ENCODE measurements around the gene ZFY. TPM values are rescaled to one million over a fixed set of nuclear protein-coding genes. Genes with fewer than 3 reads are reported as not detected.

Gene ZFY
- total RNA-seq, 5 donors from 2014 or later (not counting 1 experiment from before 2014, with no cell fraction given), result 0.06 to 27.4 (median 24.9) TPM; not detected in 1

DNA sequence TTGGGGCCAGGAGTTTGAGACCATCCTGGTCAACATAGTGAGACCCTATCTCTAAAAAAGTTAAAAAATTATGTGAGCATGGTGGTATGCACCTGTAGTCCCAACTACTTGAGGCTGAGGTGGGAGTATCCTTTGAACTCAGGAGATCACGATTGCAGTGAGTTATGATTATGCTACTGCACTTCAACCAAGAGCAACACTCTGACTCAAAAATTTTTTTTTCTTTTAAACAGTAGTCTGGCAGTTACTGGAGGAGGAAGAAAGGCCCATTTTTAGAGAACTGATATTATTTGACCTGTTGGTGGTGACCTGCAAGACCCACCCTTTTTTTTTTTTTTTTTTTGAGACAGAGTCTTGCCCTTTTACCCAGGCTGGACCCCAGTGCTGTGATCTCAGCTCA lies 29.6 kb downstream of the ZFY start:
- Mint-ChIP-seq H3K4me1 (peaks cover 0 to 29% (median 0%) of the 10 kb centered on the region in 3 donors), H3K9me3 (no peaks in the 10 kb centered on the region), H3K27ac (no peak overlapping the region), H3K4me3 (no peak overlapping the region), H3K27me3 (no peaks in the 10 kb centered on the region), H3K36me3 (peaks cover 19% of the 10 kb centered on the region)
- peaks cover 0 to 4% of the 10 kb centered on the region in 2 donors for H3K36me3 ChIP-seq (ENCODE audit: control insufficient read depth in 2 of 2, extremely low read depth in 1 of 2, insufficient read depth in 1 of 2, low read length in 1 of 2)
- ATAC-seq (replicated peaks in 1 of 4) (no peak), DNase-seq (no peak)
- H3K4me1 ChIP-seq (ENCODE audit: control insufficient read depth in 1 of 2, extremely low read depth in 1 of 2, insufficient read depth in 2 of 2, low read length in 2 of 2), result no peaks in the 10 kb centered on the region
- no CpG with 5 or more reads among the region's 1 CpG for WGBS (ENCODE audit: insufficient coverage)
- no peak overlapping the region for H3K4me3 ChIP-seq (ENCODE audit: control insufficient read depth in 1 of 2, extremely low read depth in 1 of 2, low read length in 1 of 2)
- H3K27me3 ChIP-seq (replicated peaks in 1 of 2; ENCODE audit: control insufficient read depth in 2 of 2, extremely low read depth in 1 of 2, insufficient read depth in 2 of 2, low read length in 1 of 2), result no peaks in the 10 kb centered on the region
- POLR2A ChIA-PET, result no interaction called here
- CTCF ChIA-PET, result no interaction called here
- H3K27ac ChIP-seq (ENCODE audit: low read length), result no peak overlapping the region
- no peaks in the 10 kb centered on the region for H3K9me3 ChIP-seq

DNA sequence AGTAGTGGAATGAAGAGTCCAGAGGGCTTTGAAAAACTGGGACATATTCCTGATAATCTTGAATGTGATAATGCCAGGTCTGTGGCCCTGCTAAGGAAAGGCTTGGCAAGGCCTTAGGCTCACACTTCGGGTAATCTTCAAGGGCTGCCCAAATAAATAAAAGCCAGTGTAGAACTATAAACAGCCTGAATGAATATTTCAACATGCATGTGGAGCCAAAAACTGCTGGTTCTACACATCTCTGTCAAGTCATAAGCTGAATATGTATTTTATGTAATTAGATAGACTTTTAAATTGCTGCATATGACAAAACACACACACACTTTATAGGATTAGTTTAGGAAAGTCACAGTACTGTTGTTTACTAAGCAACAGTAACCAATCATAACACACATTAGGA lies 30.4 kb downstream of the ZFY start:
- H3K27ac Mint-ChIP-seq, result no peak overlapping the region
- no CpG with 5 or more reads among the region's 1 CpG for WGBS (ENCODE audit: insufficient coverage)
- H3K9me3 Mint-ChIP-seq, result no peaks in the 10 kb centered on the region
- CTCF ChIA-PET, result no interaction called here
- no peak overlapping the region for H3K27ac ChIP-seq (ENCODE audit: low read length)
- H3K27me3 Mint-ChIP-seq, result no peaks in the 10 kb centered on the region
- DNase-seq, result no peak
- POLR2A ChIA-PET, result no interaction called here
- H3K9me3 ChIP-seq, result no peaks in the 10 kb centered on the region
- no peak overlapping the region for H3K4me3 Mint-ChIP-seq
- H3K27me3 ChIP-seq (replicated peaks in 1 of 2; ENCODE audit: control insufficient read depth in 2 of 2, extremely low read depth in 1 of 2, insufficient read depth in 2 of 2, low read length in 1 of 2), result no peaks in the 10 kb centered on the region
- H3K36me3 ChIP-seq (ENCODE audit: control insufficient read depth in 2 of 2, extremely low read depth in 1 of 2, insufficient read depth in 1 of 2, low read length in 1 of 2), result peaks cover 0 to 4% of the 10 kb centered on the region in 2 donors
- H3K4me1 Mint-ChIP-seq, result peaks cover 0 to 30% (median 0%) of the 10 kb centered on the region in 3 donors
- ATAC-seq (replicated peaks in 1 of 4), result no peak
- H3K4me3 ChIP-seq (ENCODE audit: control insufficient read depth in 1 of 2, extremely low read depth in 1 of 2, low read length in 1 of 2), result no peak overlapping the region
- H3K4me1 ChIP-seq (ENCODE audit: control insufficient read depth in 1 of 2, extremely low read depth in 1 of 2, insufficient read depth in 2 of 2, low read length in 2 of 2), result no peaks in the 10 kb centered on the region
- H3K36me3 Mint-ChIP-seq, result peaks cover 19% of the 10 kb centered on the region

DNA sequence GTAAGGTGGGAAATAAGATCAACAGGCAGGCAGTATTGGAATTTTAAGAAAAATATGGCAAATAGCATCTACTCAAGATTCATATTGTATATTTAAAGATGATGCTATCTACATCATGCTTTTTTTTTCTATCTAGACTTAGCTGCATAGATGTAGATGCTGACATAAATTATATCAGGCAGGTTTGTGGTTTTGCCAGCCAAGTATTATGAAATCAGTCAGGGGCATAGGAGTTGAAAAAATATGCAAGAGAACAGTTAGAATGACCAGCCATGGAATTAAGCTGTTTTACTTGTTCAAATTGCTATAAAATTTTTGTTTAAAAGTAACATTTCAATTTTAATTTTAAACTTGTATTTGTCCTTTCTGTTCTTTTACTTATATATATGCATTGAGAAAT lies 34.4 kb downstream of the ZFY start:
- Histone ChIP-seq H3K36me3 (ENCODE audit: control insufficient read depth in 2 of 2, extremely low read depth in 1 of 2, insufficient read depth in 1 of 2, low read length in 1 of 2) (no peaks in the 10 kb centered on the region), H3K4me1 (ENCODE audit: control insufficient read depth in 1 of 2, extremely low read depth in 1 of 2, insufficient read depth in 2 of 2, low read length in 2 of 2) (no peaks in the 10 kb centered on the region), H3K4me3 (ENCODE audit: control insufficient read depth in 1 of 2, extremely low read depth in 1 of 2, low read length in 1 of 2) (no peak overlapping the region), H3K9me3 (no peaks in the 10 kb centered on the region), H3K27ac (ENCODE audit: low read length) (no peak overlapping the region), H3K27me3 (replicated peaks in 1 of 2; ENCODE audit: control insufficient read depth in 2 of 2, extremely low read depth in 1 of 2, insufficient read depth in 2 of 2, low read length in 1 of 2) (no peaks in the 10 kb centered on the region)
- Mint-ChIP-seq H3K4me1 (peaks cover 0 to 41% (median 0%) of the 10 kb centered on the region in 3 donors), H3K27me3 (no peaks in the 10 kb centered on the region), H3K36me3 (peaks cover 13% of the 10 kb centered on the region), H3K9me3 (no peaks in the 10 kb centered on the region), H3K4me3 (no peak overlapping the region), H3K27ac (peak overlapping the region in 1 of 2 donors; percentile 56)
- CTCF ChIA-PET, result no interaction called here
- ATAC-seq (replicated peaks in 1 of 4) (no peak), DNase-seq (no peak)
- POLR2A ChIA-PET, result interaction anchor here in 1 of 2 donors (0.7 kb wide), 1 partner anchor 40 kb away, joined by 3 read pairs; no protein-coding TSS in a partner anchor

DNA sequence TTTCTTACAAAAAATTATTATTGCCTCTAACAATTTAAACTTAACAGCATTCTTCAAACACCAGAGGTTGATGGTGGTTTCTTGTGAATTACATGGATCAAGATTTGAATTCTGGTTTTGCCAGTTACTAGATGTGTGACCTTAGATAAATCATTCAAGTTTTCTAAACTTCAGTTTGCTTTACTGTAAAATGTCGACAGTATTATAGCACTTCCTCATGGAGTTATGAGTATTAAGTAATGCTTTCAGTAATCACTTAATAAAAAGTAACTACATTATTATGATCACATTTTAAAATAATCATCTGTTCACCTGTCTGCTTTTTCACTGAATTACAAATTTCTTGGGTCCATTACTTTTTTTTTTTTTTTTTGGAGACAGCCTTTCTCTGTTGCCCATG lies 37.5 kb downstream of the ZFY start:
- no peak for ATAC-seq (replicated peaks in 1 of 4)
- POLR2A ChIA-PET, result no interaction called here
- Mint-ChIP-seq H3K9me3 (no peaks in the 10 kb centered on the region), H3K4me1 (peaks cover 0 to 35% (median 0%) of the 10 kb centered on the region in 3 donors), H3K27me3 (no peaks in the 10 kb centered on the region), H3K4me3 (no peak overlapping the region), H3K27ac (no peak overlapping the region), H3K36me3 (peaks cover 18% of the 10 kb centered on the region)
- H3K4me1 ChIP-seq (ENCODE audit: control insufficient read depth in 1 of 2, extremely low read depth in 1 of 2, insufficient read depth in 2 of 2, low read length in 2 of 2), result no peaks in the 10 kb centered on the region
- H3K9me3 ChIP-seq, result no peaks in the 10 kb centered on the region
- CTCF ChIA-PET, result no interaction called here
- no peak overlapping the region for H3K27ac ChIP-seq (ENCODE audit: low read length)
- H3K36me3 ChIP-seq (ENCODE audit: control insufficient read depth in 2 of 2, extremely low read depth in 1 of 2, insufficient read depth in 1 of 2, low read length in 1 of 2), result peaks cover 0 to 10% of the 10 kb centered on the region in 2 donors
- H3K4me3 ChIP-seq (ENCODE audit: control insufficient read depth in 1 of 2, extremely low read depth in 1 of 2, low read length in 1 of 2), result no peak overlapping the region
- no peaks in the 10 kb centered on the region for H3K27me3 ChIP-seq (replicated peaks in 1 of 2; ENCODE audit: control insufficient read depth in 2 of 2, extremely low read depth in 1 of 2, insufficient read depth in 2 of 2, low read length in 1 of 2)
- DNase-seq, result no peak
- WGBS (ENCODE audit: insufficient coverage), result no CpG with 5 or more reads among the region's 1 CpG

DNA sequence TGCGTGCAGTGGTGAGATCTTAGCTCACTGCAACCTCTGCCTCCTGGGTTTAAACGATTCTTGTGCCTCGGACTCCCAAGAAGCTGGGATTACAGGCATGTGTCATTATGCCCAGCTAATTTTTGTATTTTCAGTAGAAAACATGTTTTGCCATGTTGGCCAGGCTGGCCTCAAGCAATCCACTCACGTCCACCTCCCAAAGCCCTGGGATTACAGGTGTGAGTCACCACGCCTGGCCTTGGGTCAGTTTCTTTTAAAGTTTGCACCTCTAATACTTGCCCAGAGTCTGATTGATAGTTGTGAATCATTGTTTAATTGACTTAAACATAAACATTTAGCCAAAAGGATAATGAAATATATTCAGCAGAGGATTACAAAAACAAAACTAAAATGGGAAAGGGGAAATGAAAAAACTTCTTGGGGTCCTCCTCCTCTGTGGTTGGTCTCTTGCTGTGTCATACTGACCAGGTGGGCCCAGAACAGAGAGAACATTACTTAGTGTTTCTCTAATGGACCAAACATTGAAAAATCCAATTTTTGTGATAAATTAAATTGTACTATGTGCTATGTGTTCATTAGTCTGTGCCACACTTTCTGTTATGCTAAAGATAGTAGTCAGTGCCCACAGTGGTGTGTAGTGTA lies 38.0 kb downstream of the ZFY start:
- Mint-ChIP-seq H3K4me1 (peaks cover 0 to 34% (median 0%) of the 10 kb centered on the region in 3 donors), H3K27ac (no peak overlapping the region), H3K36me3 (peaks cover 18% of the 10 kb centered on the region), H3K9me3 (no peaks in the 10 kb centered on the region), H3K27me3 (no peaks in the 10 kb centered on the region), H3K4me3 (no peak overlapping the region)
- WGBS (ENCODE audit: insufficient coverage), result no CpG with 5 or more reads among the region's 5 CpGs
- CTCF ChIA-PET, result no interaction called here
- POLR2A ChIA-PET, result no interaction called here
- ATAC-seq (replicated peaks in 1 of 4) (no peak), DNase-seq (no peak)
- H3K9me3 ChIP-seq, result no peaks in the 10 kb centered on the region
- H3K27ac ChIP-seq (ENCODE audit: low read length), result no peak overlapping the region
- no peaks in the 10 kb centered on the region for H3K27me3 ChIP-seq (replicated peaks in 1 of 2; ENCODE audit: control insufficient read depth in 2 of 2, extremely low read depth in 1 of 2, insufficient read depth in 2 of 2, low read length in 1 of 2)
- no peaks in the 10 kb centered on the region for H3K4me1 ChIP-seq (ENCODE audit: control insufficient read depth in 1 of 2, extremely low read depth in 1 of 2, insufficient read depth in 2 of 2, low read length in 2 of 2)
- H3K36me3 ChIP-seq (ENCODE audit: control insufficient read depth in 2 of 2, extremely low read depth in 1 of 2, insufficient read depth in 1 of 2, low read length in 1 of 2), result peaks cover 0 to 15% of the 10 kb centered on the region in 2 donors
- H3K4me3 ChIP-seq (ENCODE audit: control insufficient read depth in 1 of 2, extremely low read depth in 1 of 2, low read length in 1 of 2), result no peak overlapping the region

DNA sequence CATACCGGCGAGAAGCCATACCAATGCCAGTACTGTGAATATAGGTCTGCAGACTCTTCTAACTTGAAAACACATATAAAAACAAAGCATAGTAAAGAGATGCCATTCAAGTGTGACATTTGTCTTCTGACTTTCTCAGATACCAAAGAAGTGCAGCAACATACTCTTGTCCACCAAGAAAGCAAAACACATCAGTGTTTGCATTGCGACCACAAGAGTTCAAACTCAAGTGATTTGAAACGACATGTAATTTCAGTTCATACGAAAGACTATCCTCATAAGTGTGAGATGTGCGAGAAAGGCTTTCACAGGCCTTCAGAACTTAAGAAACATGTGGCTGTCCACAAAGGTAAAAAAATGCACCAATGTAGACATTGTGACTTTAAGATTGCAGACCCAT lies 44.1 kb downstream of the ZFY start:
- Histone ChIP-seq H3K9me3 (no peaks in the 10 kb centered on the region), H3K4me3 (ENCODE audit: control insufficient read depth in 1 of 2, extremely low read depth in 1 of 2, low read length in 1 of 2) (no peak overlapping the region), H3K27ac (ENCODE audit: low read length) (no peak overlapping the region), H3K36me3 (ENCODE audit: control insufficient read depth in 2 of 2, extremely low read depth in 1 of 2, insufficient read depth in 1 of 2, low read length in 1 of 2) (peaks cover 0 to 26% of the 10 kb centered on the region in 2 donors), H3K27me3 (replicated peaks in 1 of 2; ENCODE audit: control insufficient read depth in 2 of 2, extremely low read depth in 1 of 2, insufficient read depth in 2 of 2, low read length in 1 of 2) (no peaks in the 10 kb centered on the region), H3K4me1 (ENCODE audit: control insufficient read depth in 1 of 2, extremely low read depth in 1 of 2, insufficient read depth in 2 of 2, low read length in 2 of 2) (no peaks in the 10 kb centered on the region)
- Mint-ChIP-seq H3K4me1 (no peaks in the 10 kb centered on the region), H3K36me3 (peaks cover 26% of the 10 kb centered on the region), H3K27me3 (no peaks in the 10 kb centered on the region), H3K9me3 (no peaks in the 10 kb centered on the region), H3K27ac (no peak overlapping the region), H3K4me3 (no peak overlapping the region)
- ChIA-PET POLR2A (no interaction called here), CTCF (no interaction called here)
- DNase-seq (no peak), ATAC-seq (replicated peaks in 1 of 4) (no peak)
- 100% methylated on average over 2 of the region's 6 CpGs for WGBS (ENCODE audit: insufficient coverage)

DNA sequence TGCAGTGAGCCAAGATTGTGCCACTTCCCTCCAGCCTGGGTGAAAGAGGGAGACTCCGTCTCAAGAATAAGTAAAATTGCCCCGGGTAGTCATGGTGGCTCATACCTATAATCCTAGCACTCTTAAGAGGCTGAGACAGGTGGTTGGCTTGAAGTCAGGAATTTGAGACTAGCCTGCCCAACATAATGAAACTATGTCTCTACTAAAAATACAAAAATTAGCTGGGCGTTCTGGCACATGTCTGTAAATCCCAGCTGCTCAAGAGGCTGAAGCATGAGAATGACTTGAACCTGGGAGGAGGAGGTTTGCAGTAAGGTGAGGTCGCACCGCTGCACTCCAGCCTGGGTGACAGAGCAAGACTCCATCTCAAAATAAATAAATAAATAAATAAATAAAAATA lies 49.3 kb downstream of the ZFY start:
- ChIA-PET CTCF (no interaction called here), POLR2A (no interaction called here)
- Histone ChIP-seq H3K27ac (ENCODE audit: low read length) (no peak overlapping the region), H3K36me3 (ENCODE audit: control insufficient read depth in 2 of 2, extremely low read depth in 1 of 2, insufficient read depth in 1 of 2, low read length in 1 of 2) (peaks cover 0 to 2% of the 10 kb centered on the region in 2 donors), H3K9me3 (no peaks in the 10 kb centered on the region), H3K4me1 (ENCODE audit: control insufficient read depth in 1 of 2, extremely low read depth in 1 of 2, insufficient read depth in 2 of 2, low read length in 2 of 2) (no peaks in the 10 kb centered on the region), H3K4me3 (ENCODE audit: control insufficient read depth in 1 of 2, extremely low read depth in 1 of 2, low read length in 1 of 2) (no peak overlapping the region), H3K27me3 (replicated peaks in 1 of 2; ENCODE audit: control insufficient read depth in 2 of 2, extremely low read depth in 1 of 2, insufficient read depth in 2 of 2, low read length in 1 of 2) (no peaks in the 10 kb centered on the region)
- H3K4me1 Mint-ChIP-seq, result no peaks in the 10 kb centered on the region
- H3K36me3 Mint-ChIP-seq, result no peaks in the 10 kb centered on the region
- no peaks in the 10 kb centered on the region for H3K9me3 Mint-ChIP-seq
- no peak overlapping the region for H3K27ac Mint-ChIP-seq
- ATAC-seq (replicated peaks in 1 of 4) (no peak), DNase-seq (no peak)
- no CpG with 5 or more reads among the region's 5 CpGs for WGBS (ENCODE audit: insufficient coverage)
- H3K27me3 Mint-ChIP-seq, result no peaks in the 10 kb centered on the region
- no peak overlapping the region for H3K4me3 Mint-ChIP-seq

Data from T-cell (primary cell).